Measurements from ENCODE around the gene ARFIP1.

- TF ChIP-seq, protein P1, sequence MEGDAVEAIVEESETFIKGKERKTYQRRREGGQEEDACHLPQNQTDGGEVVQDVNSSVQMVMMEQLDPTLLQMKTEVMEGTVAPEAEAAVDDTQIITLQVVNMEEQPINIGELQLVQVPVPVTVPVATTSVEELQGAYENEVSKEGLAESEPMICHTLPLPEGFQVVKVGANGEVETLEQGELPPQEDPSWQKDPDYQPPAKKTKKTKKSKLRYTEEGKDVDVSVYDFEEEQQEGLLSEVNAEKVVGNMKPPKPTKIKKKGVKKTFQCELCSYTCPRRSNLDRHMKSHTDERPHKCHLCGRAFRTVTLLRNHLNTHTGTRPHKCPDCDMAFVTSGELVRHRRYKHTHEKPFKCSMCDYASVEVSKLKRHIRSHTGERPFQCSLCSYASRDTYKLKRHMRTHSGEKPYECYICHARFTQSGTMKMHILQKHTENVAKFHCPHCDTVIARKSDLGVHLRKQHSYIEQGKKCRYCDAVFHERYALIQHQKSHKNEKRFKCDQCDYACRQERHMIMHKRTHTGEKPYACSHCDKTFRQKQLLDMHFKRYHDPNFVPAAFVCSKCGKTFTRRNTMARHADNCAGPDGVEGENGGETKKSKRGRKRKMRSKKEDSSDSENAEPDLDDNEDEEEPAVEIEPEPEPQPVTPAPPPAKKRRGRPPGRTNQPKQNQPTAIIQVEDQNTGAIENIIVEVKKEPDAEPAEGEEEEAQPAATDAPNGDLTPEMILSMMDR (IDR thresholded peaks at IDR 0.05; ENCODE audit: control extremely low read depth in 1 of 3, insufficient read depth in 1 of 3, low read depth in 1 of 3, low read length in 3 of 3), result no peak
- TF ChIP-seq EZH2 (IDR thresholded peaks at IDR 0.05; ENCODE audit: low read depth, low read length, severe bottlenecking), result no peak
Measured at GRCh38 chr4:152786627-152787026, 6.9 kb downstream of the ARFIP1 start.
